ENCODE results near the gene EPHA3.

DNA sequence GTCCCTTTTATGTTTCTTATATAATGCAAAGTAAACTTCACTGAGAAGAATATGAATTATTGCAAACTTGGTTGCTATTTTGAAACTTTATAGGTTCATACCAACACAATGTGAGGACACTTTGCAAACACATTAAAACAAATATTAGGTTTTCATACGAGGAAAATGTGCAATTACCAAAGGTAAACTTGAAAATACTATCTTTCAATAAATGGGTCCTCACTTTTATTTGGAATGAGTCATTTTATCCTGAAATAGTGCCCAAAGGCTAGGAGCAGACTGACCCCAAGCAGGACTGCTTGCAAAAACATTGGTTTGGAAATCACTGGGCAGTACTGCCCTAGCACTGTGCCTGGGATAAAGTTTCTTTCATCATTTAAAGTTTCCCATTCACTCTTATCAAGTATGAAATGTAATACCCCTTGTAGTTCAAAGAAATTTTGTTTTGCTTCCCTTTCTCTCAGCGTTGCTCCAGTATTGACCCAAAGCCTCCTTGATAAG lies 396.5 kb downstream of the EPHA3 start:
- TF ChIP-seq, protein P1, sequence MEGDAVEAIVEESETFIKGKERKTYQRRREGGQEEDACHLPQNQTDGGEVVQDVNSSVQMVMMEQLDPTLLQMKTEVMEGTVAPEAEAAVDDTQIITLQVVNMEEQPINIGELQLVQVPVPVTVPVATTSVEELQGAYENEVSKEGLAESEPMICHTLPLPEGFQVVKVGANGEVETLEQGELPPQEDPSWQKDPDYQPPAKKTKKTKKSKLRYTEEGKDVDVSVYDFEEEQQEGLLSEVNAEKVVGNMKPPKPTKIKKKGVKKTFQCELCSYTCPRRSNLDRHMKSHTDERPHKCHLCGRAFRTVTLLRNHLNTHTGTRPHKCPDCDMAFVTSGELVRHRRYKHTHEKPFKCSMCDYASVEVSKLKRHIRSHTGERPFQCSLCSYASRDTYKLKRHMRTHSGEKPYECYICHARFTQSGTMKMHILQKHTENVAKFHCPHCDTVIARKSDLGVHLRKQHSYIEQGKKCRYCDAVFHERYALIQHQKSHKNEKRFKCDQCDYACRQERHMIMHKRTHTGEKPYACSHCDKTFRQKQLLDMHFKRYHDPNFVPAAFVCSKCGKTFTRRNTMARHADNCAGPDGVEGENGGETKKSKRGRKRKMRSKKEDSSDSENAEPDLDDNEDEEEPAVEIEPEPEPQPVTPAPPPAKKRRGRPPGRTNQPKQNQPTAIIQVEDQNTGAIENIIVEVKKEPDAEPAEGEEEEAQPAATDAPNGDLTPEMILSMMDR (IDR thresholded peaks at IDR 0.05) = no peak
- TF ChIP-seq POLR2A (IDR thresholded peaks at IDR 0.05) = no peak

Measured in body of pancreas (tissue), 4 donors.